ENCODE measurements around the gene ACOXL.

Gene ACOXL

DNA sequence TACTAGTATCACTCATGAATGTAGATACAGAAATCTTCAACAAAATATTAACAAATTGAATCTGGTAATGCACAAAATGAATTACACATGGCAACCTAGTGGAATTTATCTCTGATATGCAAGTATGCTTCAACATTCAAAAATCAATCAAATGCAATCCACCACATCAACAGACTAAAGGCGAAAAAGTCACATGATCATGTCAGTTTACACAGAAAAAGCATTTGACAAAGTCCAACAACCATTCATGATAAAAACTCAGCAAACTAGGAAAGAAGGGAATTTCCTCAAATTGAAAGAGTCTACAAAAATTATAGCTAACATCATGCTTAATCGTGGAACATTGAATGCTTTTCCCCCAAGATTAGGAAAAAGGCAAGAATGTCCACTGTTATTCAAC is 237.8 kb downstream of the ACOXL start:
- DNase-seq (ENCODE audit: low read depth, low spot score) = no peak

DNA sequence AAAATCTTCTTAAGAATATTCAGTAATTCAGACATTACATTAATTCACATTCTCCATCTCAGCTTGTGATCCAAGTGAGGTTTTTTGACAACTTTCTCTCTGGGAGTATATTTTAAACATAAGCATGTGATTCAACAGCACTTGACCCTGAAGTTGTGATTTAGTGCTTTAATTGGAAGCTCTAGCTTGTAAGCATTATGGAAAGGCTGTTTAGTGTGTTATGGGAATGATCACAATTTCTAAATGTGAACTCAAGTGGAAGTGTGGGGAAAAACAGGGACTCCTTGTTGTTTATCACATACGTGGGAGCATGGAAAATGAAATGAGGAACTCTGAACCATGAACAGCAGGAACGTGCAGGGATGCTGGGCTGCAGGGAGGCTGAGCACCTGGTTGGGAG is 239.4 kb downstream of the ACOXL start:
- DNase-seq (ENCODE audit: low read depth, low spot score) = no peak

DNA sequence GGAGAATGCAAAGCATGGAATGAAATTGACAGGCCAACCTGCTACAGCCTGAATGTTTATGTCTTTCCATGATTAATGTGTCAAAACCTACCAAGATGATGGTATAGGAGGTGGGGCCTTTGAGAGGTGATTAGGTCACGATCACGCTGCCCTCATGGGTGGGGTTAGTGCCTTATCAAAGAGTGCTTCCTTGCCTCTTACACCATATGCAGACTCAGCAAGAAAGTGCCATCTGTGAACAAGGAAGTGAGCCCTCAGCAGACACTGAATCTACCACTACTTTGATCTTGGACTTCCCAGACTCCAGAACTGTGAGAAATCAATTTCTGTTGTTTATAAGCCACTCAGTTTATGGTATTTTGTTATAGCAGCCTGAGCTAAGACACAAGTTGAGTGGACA is 240.9 kb downstream of the ACOXL start:
- no peak for DNase-seq (ENCODE audit: low read depth, low spot score)

DNA sequence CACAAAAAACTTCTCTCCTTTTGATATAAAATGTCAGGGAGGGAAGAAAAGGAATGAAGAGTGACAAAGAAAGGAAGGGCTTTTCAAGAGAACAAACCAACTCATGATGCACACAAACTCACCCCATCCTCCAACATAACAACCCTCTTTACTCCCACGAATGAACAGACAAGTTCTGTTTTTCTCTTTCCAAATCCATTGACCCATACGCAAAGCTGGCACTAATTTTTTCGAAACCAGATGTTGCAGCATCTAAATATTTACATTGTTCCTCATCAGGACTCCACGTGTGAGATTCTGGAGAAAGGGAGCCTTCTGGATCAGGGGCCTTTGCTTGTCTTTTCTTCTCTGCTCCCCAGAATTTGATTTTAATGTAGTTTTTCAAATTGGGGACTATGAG is 245.0 kb downstream of the ACOXL start:
- no peak for DNase-seq (ENCODE audit: low read depth, low spot score)

DNA sequence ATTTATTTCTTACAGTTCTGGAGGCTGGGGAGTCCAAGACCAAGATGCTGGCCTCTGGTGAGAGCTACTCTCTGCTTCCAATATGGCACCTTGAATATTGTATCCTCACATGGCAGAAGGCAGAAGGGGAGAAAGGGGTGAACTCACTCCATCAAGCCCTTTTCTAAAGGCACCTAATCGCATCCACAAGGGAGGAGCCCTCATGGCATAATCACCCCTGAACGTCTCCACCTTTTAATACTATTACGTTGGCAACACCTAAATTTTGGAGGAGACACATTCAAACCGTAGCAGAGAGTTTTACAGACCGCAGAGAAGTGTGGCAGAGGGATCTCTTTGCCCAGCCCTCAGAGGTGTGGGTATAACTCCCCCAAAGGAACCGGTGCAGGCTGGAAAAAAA is 245.8 kb downstream of the ACOXL start:
- no peak for DNase-seq (ENCODE audit: low read depth, low spot score)

DNA sequence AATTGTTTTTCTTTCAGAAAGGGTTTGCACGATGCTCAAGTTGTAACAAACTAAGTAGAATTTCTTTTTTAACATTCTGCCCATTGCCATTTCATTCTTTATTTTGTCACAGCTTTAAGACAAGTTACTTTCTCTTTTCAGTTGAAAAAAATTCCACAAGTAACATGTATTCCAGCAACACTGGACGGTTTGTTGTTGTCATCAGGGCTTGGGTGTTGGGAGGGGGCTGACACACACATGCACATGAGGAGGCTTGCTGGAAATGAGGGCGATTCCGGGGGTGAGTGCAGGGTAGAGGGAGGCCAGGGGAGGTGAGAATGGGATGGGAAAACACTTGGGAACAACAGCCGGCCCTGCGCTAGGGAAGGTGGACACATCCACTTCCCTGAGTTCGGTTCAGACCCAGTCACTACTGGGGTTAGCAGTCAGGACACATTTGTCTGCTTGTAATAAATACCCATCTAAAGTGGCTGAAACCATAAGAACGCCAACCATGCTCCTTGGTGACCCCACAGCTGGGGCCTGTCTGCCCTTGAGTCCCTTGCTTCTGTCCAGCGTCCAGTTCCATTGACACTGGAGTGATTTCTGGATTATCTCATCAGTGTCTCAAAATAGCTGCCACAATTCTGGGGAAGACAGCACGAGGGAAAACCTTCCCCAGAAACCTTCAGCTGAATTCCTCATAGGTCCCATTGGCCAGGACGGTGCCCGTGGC is 246.5 kb downstream of the ACOXL start:
- DNase-seq (ENCODE audit: low read depth, low spot score) = no peak

DNA sequence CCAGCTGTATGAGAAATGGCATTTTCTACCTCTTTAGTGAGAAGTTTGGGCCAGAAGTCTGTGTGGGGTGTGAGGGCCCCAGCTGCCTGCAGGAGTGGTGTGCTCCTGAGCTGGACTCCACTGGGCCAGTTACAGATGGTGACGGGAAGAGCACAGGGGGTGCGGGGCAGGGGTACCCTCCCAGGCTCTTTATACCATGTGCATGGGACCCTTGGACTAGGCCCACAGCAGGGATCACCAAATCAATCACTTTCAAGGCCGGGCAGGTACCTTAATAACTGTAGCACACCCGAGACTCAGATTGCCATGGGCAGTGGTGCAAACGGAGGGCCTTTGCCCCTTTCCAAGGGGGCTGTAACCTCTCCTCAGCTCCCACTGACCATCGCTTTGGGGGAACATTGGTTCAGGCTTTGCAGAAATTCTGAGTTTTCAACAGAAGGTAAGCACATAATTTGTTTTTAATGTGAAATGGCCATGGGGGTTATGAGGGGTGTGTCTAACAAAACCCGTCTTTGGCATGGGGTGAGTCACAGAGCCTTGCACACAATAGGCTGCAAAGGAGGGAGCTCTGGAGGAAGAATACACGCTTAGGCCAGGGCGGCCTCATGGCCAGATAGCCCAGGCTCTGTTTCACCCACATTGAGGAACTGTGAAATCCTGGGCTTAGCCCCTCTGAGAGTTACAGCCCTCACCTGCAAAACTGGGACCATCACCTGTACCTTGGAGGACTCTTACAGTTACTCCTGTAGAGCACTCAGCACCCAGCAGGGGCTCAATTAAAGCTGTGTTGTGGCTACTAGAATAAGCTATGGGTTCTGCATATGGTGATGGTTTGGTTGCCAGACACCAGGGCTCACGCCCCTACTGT is 247.3 kb downstream of the ACOXL start:
- no peak for DNase-seq (ENCODE audit: low read depth, low spot score)

DNA sequence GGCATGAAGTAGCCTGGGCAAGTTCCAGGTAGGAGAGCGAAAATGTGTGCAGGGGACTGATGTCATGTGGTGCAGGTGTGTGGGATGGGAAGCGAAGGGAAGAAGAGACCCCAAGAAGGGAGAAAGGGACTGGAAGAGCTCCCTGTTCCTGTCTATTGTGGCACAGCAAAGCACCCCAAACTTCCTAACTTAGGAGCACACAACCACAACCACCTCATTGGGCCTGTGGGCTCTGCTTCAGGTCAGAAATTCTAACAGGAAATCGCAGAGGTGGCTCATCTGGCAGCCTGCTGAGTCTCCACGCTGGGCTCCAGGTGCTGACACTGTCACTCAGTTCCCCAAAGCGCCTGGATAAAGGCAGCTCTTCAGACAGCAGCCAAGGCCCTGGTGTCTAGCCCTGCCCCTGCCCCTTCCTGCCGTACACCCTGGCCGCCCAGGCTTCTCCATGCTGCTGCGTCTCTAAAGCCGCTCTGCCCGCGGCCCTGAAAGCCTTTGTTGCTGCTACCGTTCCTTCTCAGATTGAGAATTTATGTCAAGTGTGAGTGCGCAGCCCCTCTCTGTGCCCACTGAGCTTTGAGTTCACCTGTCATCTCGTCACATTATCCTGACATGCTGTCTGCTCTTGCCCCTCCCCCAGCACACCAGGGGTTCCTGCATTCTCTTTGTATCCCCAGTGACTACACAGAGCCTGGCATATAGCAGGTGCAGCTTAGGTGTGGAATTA is 248.1 kb downstream of the ACOXL start:
- no peak for DNase-seq (ENCODE audit: low read depth, low spot score)

DNA sequence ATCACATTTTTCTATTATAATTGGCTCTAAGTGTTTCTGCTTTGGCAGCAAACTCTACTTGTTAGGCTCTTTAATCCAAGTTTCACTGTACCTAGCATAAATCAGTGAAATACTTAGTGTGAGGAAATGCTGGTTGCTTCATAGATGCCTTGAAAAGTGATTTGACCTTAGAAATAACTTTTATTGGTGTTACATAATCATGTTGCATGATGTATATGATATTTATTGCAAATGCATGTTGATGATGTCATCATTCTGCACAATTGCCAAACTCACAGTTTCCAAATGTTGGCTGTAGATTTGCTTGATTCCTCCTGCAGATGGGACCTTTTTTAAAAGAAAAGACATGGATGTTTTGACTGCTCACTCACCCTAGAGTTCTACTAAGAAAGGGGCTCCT is 250.8 kb downstream of the ACOXL start:
- DNase-seq (ENCODE audit: low read depth, low spot score) = no peak

DNA sequence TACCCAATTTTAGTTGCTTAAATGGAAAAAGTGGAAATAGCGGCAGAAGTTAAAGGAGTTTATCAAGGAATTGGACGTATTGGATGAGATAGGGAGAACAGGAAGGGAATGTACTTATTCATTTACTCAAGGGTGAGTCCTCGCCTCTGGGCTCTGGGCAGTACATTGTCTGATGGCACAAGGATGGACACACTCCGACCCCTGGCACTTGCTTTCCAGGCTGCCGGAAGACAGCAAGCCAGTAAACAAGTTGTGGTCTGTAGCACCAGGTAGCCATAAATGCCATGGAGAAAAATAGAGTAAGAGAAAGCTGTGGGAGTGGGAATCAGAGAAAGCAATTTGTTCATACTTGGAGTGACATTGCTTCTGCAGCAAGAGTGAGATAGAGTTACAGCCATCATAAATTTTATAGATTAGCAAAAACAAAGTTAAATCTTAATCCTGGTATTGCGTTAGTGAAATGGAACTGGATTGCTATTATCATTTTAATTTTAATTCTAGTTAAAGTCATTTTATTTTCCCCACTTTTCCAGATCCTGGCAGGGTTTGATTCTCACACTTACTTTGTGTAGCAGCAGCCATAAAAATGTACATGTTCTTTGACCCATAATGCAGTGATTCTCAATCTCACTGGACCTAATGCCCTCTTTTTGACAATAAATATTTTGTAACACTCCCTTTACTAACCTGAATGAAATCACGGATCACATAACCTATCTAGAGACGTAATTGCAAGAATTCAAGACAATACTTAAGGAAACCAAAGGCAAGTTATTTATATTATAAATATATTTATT is 252.5 kb downstream of the ACOXL start:
- DNase-seq (ENCODE audit: low read depth, low spot score) = no peak

DNA sequence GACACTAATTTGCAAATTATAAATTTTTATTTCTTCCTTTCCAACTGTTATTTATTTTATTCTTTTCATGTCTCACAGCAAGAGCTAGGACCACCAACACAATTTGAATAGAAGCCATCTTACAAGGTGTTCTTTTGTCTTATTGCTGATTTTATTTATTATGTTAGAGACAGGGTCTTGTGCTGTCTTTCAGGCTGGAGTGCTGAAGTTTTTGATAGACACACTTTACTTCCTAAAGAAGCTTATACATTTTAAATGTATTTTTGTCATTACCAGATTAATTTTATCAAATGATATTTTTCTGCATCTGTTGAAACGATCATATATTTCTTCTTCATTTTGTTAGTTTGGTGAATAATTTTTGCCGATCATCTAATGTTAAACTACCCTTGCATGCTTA is 258.1 kb downstream of the ACOXL start:
- no peak for DNase-seq (ENCODE audit: low read depth, low spot score)

DNA sequence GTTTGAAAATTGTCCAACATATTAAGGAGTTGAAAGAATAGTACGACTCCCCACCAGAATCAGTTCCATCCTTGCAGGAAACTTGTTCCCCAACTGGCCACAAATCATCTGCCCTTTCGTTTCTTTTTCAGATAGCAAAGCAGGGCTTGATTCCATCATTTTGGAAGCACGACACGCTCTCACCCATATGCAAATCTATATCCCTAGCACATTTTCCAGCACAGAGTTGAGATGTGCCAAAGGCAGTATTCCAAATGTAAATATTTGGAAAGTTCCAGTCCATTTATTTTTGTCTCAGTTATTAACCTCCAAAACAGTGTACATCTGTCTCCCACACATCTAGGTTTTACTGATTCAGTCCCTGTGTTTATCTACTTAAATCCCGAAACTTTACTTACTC is 259.5 kb downstream of the ACOXL start:
- DNase-seq (ENCODE audit: low read depth, low spot score) = no peak

DNA sequence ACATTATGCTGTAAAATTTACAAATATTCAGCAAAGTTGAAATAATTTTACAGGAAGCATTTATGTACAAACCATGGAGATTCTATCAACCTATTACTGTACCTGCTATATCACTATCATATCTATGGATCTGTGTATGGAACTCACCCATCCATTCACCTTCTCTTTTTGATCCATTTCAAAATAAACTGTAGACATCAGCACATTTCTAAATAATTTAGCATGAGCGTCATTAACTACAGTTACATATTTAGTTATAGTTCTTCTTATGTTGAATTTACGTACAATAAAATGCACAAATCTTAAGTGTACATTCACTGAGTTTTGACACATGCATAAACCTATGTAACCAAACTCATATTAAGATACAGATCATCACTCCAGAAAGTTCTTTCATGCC is 260.5 kb downstream of the ACOXL start:
- no peak for DNase-seq (ENCODE audit: low read depth, low spot score)

DNA sequence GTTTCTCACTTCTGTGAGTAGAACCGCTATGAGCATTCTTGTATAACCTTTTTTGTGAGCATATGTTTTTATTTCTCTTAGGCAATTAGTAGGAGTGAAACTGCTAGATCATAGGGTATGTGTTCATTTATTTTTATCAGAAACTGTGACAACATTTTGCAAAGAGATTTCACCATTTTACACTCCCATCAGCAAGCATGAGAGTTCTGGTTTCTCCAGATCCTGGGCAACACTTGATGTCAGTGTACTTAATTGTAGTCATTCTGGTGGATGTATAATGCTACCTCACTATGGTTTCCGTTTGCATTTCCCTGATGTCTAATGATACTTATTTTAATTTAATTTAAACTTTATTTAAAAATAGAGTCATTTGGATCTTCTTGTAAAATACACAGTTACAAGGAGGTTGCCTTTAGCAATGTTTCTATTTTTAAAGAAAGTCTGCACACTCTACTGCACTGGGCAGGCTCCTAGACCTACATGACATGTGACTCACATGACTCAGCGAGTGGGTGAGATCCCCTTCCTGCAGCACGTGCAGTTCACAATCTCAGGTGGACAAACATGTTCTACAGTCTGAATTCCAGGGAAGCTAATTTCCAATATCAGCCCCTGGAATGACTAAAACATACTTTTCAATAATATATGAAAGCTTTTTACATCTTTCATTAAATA is 261.3 kb downstream of the ACOXL start:
- no peak for DNase-seq (ENCODE audit: low read depth, low spot score)

DNA sequence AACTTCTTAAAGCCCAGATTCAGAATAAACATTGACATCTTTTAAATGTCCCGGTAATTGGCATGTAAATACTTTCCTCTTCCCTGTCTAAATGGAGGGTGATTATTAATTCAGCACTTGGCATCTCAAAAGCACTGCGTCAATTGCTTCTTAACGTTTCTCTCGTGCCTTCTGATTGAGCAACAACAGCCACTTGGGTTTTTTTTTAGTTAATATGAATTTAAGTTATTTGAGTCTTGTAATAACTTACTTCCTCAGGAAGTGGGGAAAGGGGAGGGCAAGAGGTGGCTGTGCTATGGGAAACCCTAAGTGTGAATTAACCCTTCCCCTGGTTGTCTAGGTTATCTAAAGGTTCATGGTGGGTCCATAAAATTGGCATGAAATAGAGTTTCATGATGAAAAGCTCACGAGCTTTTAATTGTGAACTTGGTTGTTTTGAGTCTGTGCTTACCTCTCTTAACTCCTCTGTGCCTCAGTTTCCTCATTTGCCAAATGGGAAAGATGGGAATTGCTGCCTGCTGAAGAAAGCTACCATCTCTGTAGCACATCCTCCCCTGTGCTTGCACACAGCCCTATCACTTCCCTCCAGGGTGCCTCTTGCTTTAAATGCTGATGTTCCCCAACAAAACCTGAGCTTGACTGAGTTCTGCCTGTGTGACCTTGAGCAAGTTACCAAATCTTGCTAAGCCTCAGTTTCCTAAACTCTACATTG is 262.0 kb downstream of the ACOXL start:
- DNase-seq (ENCODE audit: low read depth, low spot score) = no peak

DNA sequence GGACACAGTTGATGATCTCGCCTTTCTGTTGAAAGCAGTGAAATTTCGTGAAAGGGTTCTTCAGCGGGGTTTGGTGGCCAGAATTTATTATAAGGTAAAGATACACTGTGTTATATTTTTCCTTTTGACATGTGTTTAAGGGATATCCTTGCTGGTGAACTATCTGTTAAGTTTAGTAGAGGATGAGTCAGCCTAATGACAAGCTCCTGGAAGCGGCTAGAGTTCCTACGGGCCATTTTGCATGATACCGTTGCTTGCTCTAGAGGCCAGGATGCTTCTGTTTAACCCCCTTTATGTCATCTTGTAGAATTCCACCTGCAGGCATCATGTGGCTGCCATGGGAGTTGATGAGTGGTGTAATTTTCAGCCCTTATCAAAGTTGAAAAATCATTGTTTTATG is 263.5 kb downstream of the ACOXL start:
- no peak for DNase-seq (ENCODE audit: low read depth, low spot score)

DNA sequence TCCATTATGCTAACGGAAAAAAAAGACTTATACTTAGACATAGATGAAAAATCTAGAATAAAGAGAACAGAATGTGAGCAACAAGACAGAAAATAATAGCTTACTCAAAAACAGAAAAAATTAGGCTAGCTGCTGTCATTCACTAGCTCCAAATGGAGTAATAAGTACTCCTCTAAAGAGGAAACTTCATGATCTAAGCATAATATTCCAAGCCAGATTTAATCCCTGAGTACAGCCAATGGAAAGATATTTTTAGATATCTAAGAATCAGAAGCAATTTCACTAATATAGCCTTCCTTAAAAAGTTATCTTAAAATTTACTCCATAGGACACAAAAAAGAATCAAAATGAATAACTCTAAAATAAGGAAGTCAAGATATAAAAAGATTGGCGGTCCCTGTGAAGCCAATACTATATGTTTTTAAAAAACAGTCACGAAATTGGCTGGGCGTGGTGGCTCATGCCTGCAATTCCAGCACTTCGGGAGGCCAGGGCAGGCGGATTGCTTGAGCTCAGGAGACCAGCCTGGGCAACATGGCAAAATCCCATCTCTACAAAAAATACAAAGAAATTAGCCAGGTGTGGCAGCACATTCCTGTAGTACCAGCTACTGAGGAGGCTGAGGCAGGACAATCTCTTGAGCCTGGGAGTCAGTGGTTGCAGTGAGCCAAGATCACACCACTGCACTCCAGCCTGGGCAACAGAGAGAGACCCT is 265.1 kb downstream of the ACOXL start:
- DNase-seq (ENCODE audit: low read depth, low spot score) = no peak

DNA sequence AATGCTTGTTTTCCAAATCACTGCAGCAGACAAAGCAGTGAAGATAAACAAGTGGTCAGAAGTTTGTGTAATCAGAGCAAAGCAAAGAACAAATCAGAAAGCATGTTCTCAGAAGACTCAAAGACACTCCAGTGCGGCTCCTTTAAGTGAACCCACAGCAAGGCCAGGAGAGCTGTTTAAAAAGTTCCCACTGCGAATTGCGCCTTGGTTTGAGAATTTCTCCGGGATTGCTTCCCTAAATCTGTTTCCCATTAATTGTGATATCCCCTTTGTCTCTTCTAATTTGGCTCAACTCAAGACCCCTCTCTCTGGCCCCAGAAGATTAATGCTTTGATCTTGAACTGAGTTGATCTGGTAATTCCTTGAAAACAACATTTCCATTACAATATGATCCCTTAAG is 265.9 kb downstream of the ACOXL start:
- DNase-seq (ENCODE audit: low read depth, low spot score) = no peak

DNA sequence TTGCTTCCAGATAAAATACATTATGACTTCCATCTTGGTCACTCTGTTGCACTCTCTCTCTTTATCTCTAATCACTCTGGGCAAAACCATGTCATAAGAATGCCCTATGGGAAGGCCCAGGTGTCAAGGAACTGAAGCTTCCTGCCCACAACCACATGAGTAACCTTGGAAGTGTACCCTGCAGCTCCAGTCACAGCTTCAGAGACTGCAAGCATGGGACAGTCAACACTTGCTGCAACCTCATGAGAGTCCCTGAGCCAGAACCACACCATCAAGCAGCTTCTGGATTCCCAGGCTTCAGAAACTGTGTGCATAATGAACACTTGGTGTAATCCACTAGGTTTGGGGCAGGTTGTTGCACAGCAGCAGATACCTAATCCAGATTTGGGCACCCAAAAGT is 267.3 kb downstream of the ACOXL start:
- DNase-seq (ENCODE audit: low read depth, low spot score) = no peak

DNA sequence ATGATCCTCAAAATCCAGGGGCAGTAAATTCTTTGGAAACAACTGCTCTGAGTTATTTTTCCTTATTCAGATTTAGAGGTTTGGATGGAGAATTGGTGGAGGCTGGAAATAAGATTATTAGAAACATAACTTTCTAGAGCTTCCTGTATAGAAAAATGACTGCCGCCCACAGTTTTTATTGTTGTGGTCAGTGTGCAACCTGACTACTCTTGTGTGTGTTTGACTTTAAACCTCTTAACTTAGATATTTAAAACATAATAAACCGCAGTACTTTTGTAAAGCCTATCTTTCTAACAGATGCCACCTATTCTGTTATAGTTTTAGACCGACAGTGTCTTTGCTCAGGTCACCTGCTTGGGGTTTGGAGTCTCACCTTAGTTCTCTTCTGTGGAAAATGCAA is 272.9 kb downstream of the ACOXL start:
- DNase-seq (ENCODE audit: low read depth, low spot score) = no peak
